Astrocyte of the cerebellum (primary cell): ENCODE measurements around the gene NFYC.
"Not testable (repeated sequence)": the region's sequence is repeated elsewhere in the genome, so short reads cannot be mapped to it uniquely, and the experiment has no call there.

Source experiments
- DNase-seq: peaks from one replicate; pipeline ENCODE4 v3.0.0-alpha.2; 2011; ENCODE audit warnings: low read depth
- H3K4me3 ChIP-seq: 2 replicates; pipeline ENCODE4 v1.5.1; 2011; ENCODE audit warnings: mild to moderate bottlenecking, low read depth, low read length, moderate library complexity
- CTCF ChIP-seq: IDR thresholded peaks from 2 replicates; pipeline ENCODE4 v1.5.1; 2012; ENCODE audit warnings: low read length, low read depth, moderate library complexity, mild to moderate bottlenecking; ENCODE audit errors: missing control alignments
- in situ Hi-C: cut with HindIII; loops from 2 replicates; pipeline ENCODE4 v1.10.0; 2017; ENCODE audit warnings: low sequenced_read_pairs

The NFYC gene

DNA sequence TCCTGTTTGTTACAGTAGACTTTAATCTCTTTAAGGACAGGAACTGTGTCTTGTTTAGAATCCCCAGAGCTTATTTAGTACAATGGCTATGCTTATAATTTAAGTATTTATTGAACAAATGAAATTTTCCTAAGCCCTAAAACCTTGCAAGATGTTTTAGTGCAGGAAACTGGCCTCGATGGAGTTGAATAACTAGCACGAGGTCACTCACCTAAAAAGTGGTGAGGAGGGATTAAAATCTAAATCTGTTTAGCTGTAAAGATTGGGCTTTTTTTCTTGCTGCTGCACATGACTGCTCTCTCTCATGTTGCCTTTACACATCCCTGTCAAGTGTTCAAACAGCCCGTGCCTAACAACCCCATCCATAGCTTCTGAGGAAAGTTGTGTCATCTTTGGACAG lies 10.2 kb downstream of the NFYC start:
- in situ Hi-C loops, result no loop called here
- no peak for TF ChIP-seq CTCF

GRCh38 chr1:40702810-40703209 lies 11.3 kb downstream of the NFYC start:
- H3K4me3 ChIP-seq, in situ Hi-C loops: not testable (repeated sequence)

More for the DNA sequence above, 10.2 kb downstream of the NFYC start:
- no peak overlapping the region for H3K4me3 ChIP-seq
- DNase-seq, result no peak

GRCh38 chr1:40703316-40703715 lies 11.8 kb downstream of the NFYC start:
- no peak overlapping the region for H3K4me3 ChIP-seq
- in situ Hi-C loops, result no loop called here
- TF ChIP-seq CTCF, result no peak
- peak; percentile 75 for DNase-seq

More at GRCh38 chr1:40702810-40703209, 11.3 kb downstream of the NFYC start:
- DNase-seq, result not testable (repeated sequence)

GRCh38 chr1:40704817-40705733 lies 13.6 kb downstream of the NFYC start:
- in situ Hi-C loops, result no loop called here
- no peak for DNase-seq
- TF ChIP-seq CTCF, result no peak
- H3K4me3 ChIP-seq, result no peak overlapping the region

DNA sequence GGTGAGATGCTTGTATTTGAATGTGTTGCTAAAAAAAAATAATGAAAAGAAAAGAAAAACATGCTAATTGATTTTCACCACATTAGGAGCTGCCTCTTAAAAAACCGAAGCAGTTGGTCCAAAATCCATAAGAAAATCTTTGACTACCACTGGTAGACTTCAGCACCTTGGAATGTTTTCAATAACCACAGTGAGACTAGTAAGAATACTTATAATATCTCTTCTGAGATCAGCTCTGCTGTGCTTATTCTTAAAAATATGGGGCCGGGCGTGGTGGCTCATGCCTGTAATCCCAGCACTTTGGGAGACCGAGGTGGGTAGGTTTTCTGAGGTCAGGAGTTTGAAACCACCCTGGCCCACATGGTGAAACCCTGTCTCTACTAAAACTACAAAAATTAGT lies 15.1 kb downstream of the NFYC start:
- in situ Hi-C loops, result no loop called here
- H3K4me3 ChIP-seq, result no peak overlapping the region
- TF ChIP-seq CTCF, result no peak
- DNase-seq, result no peak

DNA sequence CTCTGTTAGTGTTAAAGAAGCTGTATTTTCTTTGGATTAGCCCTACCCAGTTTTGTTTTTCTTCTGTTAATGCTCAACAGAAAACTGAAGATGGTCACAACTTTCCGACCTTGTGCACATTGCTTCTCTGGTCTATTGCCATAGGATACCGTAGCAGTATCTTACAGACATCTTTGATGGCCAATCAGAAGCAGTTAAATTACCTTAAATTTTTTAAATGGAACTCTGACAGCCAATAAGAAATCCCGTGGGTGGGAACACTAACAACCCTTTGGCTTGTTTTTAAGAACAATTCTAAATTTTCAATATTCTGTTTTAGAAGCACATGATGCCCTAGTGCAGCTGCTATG lies 17.2 kb downstream of the NFYC start:
- no peak for TF ChIP-seq CTCF
- peak overlapping the region; percentile 68 for H3K4me3 ChIP-seq
- DNase-seq, result peak; percentile 78
- in situ Hi-C loops, result no loop called here

DNA sequence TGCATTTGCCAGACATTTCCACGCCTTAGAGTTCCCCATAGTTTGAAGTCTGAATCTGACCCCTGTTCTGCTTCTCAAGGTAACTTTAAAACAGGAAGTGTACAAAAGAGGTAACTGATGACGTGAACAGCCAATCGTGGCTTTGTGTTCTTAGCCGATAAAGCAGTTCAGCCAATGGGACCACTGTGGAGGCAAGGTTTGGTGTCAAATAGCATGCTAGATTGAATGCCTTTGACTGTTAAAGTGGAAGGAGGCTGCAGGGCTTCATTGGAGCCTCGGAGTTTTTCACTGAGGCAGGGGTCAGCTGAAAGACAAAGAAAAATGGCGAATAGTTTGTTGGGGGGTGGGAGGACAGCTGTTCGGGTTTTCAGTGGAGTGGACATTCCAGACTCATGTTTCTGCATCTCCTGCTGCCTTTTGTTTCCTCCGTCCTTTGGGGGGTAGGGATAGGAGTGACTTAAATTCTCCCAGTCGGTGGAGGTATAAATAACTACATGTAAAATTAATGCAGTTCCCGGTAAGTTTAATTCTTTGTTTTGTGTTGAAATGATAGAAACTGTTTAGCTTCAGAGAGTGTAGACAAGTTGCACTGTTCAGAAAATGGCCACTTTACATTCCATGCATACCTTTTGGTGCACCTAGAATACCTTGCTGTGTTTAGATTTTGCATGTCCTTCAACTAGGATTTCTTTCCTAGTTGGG lies 17.7 kb downstream of the NFYC start:
- in situ Hi-C loops, result no loop called here
- H3K4me3 ChIP-seq, result peak overlapping the region; percentile 68
- no peak for TF ChIP-seq CTCF
- peak; percentile 97 for DNase-seq
